ENCODE results near the gene ADAM15.
A peak's percentile ranks its signal among the peaks of the same experiment; 100 is the strongest.

Gene ADAM15

GRCh38 chr1:155063550-155064110, 12.5 kb downstream of the ADAM15 start, which contains the start of gene EFNA4:
TSS of gene EFNA4 (plus strand) at chr1:155063740. CDS start at chr1:155063824, 84 bp downstream.
- Histone ChIP-seq H3K27me3 (ENCODE audit: control insufficient read depth, insufficient read depth, low read length) (no peaks in the 10 kb centered on the region), H3K4me3 (ENCODE audit: low read length) (peak within 1 kb of the TSS; percentile 61), H3K9ac (ENCODE audit: low read length) (peak within 1 kb of the TSS; percentile 70), H3K9me3 (ENCODE audit: control insufficient read depth, low read length) (no peaks in the 10 kb centered on the region), H3K4me1 (ENCODE audit: control insufficient read depth, insufficient read depth, low read length) (peaks cover 33% of the 10 kb centered on the region), H3K36me3 (ENCODE audit: control insufficient read depth, insufficient read depth, low read length) (no peaks in the 10 kb centered on the region)

- Histone ChIP-seq H3K27me3 (ENCODE audit: control insufficient read depth, insufficient read depth, low read length) (no peaks in the 10 kb centered on the region), H3K4me1 (ENCODE audit: control insufficient read depth, insufficient read depth, low read length) (peaks cover 33% of the 10 kb centered on the region), H3K9me3 (ENCODE audit: control insufficient read depth, low read length) (no peaks in the 10 kb centered on the region), H3K36me3 (ENCODE audit: control insufficient read depth, insufficient read depth, low read length) (no peaks in the 10 kb centered on the region), H3K4me3 (ENCODE audit: low read length) (peak overlapping the region; percentile 61), H3K9ac (ENCODE audit: low read length) (peak overlapping the region; percentile 70)
Observed at GRCh38 chr1:155064111-155064831, 13.2 kb downstream of the ADAM15 start.

- Histone ChIP-seq H3K36me3 (ENCODE audit: control insufficient read depth, insufficient read depth, low read length) (no peaks in the 10 kb centered on the region), H3K4me3 (ENCODE audit: low read length) (no peak overlapping the region), H3K4me1 (ENCODE audit: control insufficient read depth, insufficient read depth, low read length) (peaks cover 35% of the 10 kb centered on the region), H3K9me3 (ENCODE audit: control insufficient read depth, low read length) (no peaks in the 10 kb centered on the region), H3K27me3 (ENCODE audit: control insufficient read depth, insufficient read depth, low read length) (no peaks in the 10 kb centered on the region), H3K9ac (ENCODE audit: low read length) (no peak overlapping the region)
Observed at GRCh38 chr1:155064832-155065429, 13.8 kb downstream of the ADAM15 start.

GRCh38 chr1:155066777-155067176, 15.7 kb downstream of the ADAM15 start:
- Histone ChIP-seq H3K9me3 (ENCODE audit: control insufficient read depth, low read length) (no peaks in the 10 kb centered on the region), H3K4me3 (ENCODE audit: low read length) (no peak overlapping the region), H3K27me3 (ENCODE audit: control insufficient read depth, insufficient read depth, low read length) (no peaks in the 10 kb centered on the region), H3K36me3 (ENCODE audit: control insufficient read depth, insufficient read depth, low read length) (no peaks in the 10 kb centered on the region), H3K9ac (ENCODE audit: low read length) (no peak overlapping the region), H3K4me1 (ENCODE audit: control insufficient read depth, insufficient read depth, low read length) (peaks cover 42% of the 10 kb centered on the region)

DNA sequence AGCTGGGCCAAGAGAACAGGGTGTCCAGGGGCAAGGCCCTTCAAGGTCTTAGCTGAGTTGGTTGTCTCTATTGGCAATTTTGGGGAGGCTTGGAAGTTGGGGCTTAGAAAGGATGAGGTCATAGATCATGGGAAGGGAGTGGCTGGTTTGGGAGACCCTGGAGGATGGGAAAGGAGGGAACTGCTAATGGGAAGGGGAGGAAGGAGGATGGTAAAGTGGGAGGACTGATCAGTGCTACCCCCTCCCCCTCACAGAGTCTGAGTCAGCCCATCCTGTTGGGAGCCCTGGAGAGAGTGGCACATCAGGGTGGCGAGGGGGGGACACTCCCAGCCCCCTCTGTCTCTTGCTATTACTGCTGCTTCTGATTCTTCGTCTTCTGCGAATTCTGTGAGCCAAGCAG, 17.5 kb downstream of the ADAM15 start:
- H3K4me1 ChIP-seq (ENCODE audit: control insufficient read depth, insufficient read depth, low read length): peaks cover 26% of the 10 kb centered on the region
- no peak overlapping the region for H3K9ac ChIP-seq (ENCODE audit: low read length)
- no peaks in the 10 kb centered on the region for H3K9me3 ChIP-seq (ENCODE audit: control insufficient read depth, low read length)
- peaks cover 5% of the 10 kb centered on the region for H3K27me3 ChIP-seq (ENCODE audit: control insufficient read depth, insufficient read depth, low read length)
- H3K36me3 ChIP-seq (ENCODE audit: control insufficient read depth, insufficient read depth, low read length): no peaks in the 10 kb centered on the region
- H3K4me3 ChIP-seq (ENCODE audit: low read length): no peak overlapping the region

GRCh38 chr1:155069551-155070157, 18.5 kb downstream of the ADAM15 start:
- Histone ChIP-seq H3K9ac (ENCODE audit: low read length) (no peak overlapping the region), H3K36me3 (ENCODE audit: control insufficient read depth, insufficient read depth, low read length) (no peaks in the 10 kb centered on the region), H3K4me3 (ENCODE audit: low read length) (no peak overlapping the region), H3K27me3 (ENCODE audit: control insufficient read depth, insufficient read depth, low read length) (peaks cover 5% of the 10 kb centered on the region), H3K4me1 (ENCODE audit: control insufficient read depth, insufficient read depth, low read length) (peaks cover 20% of the 10 kb centered on the region), H3K9me3 (ENCODE audit: control insufficient read depth, low read length) (no peaks in the 10 kb centered on the region)

DNA sequence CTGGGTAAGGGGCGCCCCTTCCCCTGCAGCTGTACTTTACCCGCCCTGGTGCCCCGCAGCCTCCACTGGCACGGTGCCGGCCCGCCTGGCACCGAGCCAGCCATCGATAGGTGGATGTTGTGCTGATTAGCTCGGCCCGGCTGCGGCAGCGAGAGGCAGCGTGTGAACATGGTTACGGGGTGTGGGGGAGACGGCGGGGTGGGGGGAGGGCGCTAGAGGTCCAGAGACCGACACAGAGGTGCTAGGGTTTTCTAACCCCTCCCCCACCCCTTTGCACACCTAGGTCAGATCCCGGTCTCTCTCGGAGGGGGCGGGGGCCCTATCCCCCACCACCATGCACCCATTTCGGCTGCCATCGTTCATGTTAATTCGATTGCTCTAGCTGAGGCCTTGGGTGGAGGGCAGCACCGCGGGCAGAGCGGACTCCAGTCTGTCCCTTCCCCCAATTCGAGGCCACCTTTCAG, 19.1 kb downstream of the ADAM15 start:
- no peaks in the 10 kb centered on the region for H3K36me3 ChIP-seq (ENCODE audit: control insufficient read depth, insufficient read depth, low read length)
- no peak overlapping the region for H3K4me3 ChIP-seq (ENCODE audit: low read length)
- H3K4me1 ChIP-seq (ENCODE audit: control insufficient read depth, insufficient read depth, low read length): peaks cover 20% of the 10 kb centered on the region
- H3K9ac ChIP-seq (ENCODE audit: low read length): peak overlapping the region; percentile 22
- no peaks in the 10 kb centered on the region for H3K9me3 ChIP-seq (ENCODE audit: control insufficient read depth, low read length)
- H3K27me3 ChIP-seq (ENCODE audit: control insufficient read depth, insufficient read depth, low read length): peaks cover 5% of the 10 kb centered on the region

DNA sequence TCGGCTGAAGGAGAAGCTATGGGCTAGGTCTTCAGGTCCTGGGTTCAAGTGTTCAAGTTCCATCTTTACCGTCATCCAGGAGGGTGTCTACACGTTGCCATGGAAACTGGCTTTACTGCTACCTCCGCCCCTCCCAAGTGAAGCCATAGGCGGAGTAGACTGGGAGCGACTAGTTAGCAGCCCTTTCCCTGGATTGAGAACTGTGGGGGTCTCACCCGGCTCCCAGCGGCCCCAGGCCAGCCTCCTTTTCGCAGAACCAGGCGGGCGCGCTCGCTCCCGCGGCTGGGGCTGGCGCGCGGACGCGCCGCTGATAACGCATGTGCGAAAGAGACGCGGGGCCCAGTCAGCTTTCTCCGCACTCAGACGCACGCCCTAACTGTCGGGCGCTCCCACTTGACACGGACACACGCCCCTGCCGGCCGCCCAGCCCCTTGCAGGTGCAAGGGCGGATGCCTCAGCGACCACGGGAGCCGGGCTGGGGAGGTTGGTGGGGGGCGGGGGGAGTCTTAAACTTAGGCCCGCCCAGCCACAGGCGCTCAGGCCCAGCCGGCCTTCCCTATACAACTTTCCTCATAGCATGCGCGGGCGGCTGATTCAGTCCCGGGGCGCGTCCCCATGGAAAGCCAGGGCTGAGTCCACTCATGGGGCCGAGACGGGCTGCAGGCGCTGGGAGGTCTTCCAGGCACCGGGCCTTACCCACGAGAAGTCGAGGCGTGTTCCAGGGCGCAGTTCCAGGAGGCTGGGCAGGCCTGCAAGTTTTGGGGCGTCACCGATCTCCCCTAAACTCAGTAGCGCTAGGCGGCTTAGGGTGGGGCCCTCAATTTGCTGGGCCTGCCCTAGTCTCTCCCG, 19.8 kb downstream of the ADAM15 start:
- H3K9me3 ChIP-seq (ENCODE audit: control insufficient read depth, low read length): no peaks in the 10 kb centered on the region
- peak overlapping the region; percentile 51 for H3K9ac ChIP-seq (ENCODE audit: low read length)
- H3K36me3 ChIP-seq (ENCODE audit: control insufficient read depth, insufficient read depth, low read length): no peaks in the 10 kb centered on the region
- H3K27me3 ChIP-seq (ENCODE audit: control insufficient read depth, insufficient read depth, low read length): peaks cover 5% of the 10 kb centered on the region
- peak overlapping the region; percentile 15 for H3K4me3 ChIP-seq (ENCODE audit: low read length)
- peaks cover 20% of the 10 kb centered on the region for H3K4me1 ChIP-seq (ENCODE audit: control insufficient read depth, insufficient read depth, low read length)

GRCh38 chr1:155071701-155072100, 20.6 kb downstream of the ADAM15 start:
- peaks cover 20% of the 10 kb centered on the region for H3K4me1 ChIP-seq (ENCODE audit: control insufficient read depth, insufficient read depth, low read length)
- H3K36me3 ChIP-seq (ENCODE audit: control insufficient read depth, insufficient read depth, low read length): no peaks in the 10 kb centered on the region
- no peak overlapping the region for H3K4me3 ChIP-seq (ENCODE audit: low read length)
- no peaks in the 10 kb centered on the region for H3K9me3 ChIP-seq (ENCODE audit: control insufficient read depth, low read length)
- H3K9ac ChIP-seq (ENCODE audit: low read length): peak overlapping the region; percentile 51
- H3K27me3 ChIP-seq (ENCODE audit: control insufficient read depth, insufficient read depth, low read length): peaks cover 5% of the 10 kb centered on the region

DNA sequence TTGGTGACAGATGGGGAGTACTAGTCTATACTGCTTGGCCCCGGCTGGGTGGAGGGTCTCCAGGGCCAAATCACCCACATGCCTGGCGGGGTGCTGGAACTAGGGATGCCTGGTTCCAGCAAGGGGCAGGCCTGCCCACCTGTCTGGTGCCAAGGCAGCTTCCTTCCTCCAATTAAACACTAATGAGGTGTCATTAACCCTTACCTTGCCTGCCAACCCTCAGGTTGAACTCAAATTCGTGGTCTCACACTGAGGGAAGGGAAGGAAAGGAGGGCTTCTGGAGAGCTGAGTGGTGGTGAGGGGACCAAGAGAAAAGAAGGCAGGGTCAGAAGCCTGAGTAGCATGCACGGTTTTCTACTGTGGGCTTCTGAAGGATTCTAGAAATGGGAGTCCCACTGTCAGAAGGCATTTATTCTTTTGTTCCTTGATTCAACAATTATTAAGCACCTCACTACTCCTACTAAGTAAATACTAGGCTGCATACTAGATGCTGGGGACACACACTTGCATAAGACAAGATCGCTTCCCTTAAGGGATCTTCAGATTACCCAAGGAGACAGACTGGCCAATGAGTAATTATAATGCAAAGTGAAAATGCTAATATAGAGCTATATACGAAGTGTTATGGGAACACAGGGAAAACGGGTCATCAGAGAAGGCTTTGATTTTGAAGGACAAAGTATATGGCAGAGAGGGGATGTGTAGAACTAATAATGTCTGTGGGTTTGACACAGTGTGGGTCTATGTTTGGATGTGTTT, 21.6 kb downstream of the ADAM15 start:
- Histone ChIP-seq H3K9ac (ENCODE audit: low read length) (no peak overlapping the region), H3K27me3 (ENCODE audit: control insufficient read depth, insufficient read depth, low read length) (peaks cover 5% of the 10 kb centered on the region), H3K4me3 (ENCODE audit: low read length) (no peak overlapping the region), H3K36me3 (ENCODE audit: control insufficient read depth, insufficient read depth, low read length) (no peaks in the 10 kb centered on the region), H3K4me1 (ENCODE audit: control insufficient read depth, insufficient read depth, low read length) (peaks cover 26% of the 10 kb centered on the region), H3K9me3 (ENCODE audit: control insufficient read depth, low read length) (no peaks in the 10 kb centered on the region)

Measured in mucosa of stomach (tissue), 1 donor.